C4-2B (cell line): ENCODE measurements around the gene ABCD4.

ENCODE experiments used
- ZFX ChIP-seq: fragments of 450-650 bp; IDR thresholded peaks from 2 replicates; pipeline ENCODE4 v1.6.1; 2017
- TF ChIP-seq, protein P1 (sequence below): fragments of 450-650 bp; conservative IDR thresholded peaks from 2 replicates; pipeline ENCODE4 v1.5.1; 2017; ENCODE audit warnings: mild to moderate bottlenecking

DNA sequence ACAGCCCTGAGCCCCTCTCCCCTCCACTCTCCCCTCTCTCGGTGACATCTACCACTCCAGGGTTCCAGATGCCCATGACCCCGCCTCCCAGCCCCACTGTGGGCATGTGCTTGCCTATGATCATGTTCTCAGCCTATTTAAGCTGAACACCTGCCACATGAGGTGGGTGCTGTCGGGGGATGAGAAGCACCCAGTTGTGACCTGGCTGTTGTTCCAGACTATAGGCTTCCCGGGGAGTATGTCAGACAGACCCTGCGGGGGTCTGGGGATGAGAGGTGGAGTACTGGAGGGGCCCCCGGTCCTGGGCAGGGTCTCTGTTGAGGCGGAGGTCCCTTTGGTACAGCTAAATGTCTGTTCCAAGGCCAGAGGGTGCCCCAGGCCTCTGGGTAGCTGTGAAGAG is 57.4 kb downstream of the ABCD4 start:
- TF ChIP-seq, protein P1, sequence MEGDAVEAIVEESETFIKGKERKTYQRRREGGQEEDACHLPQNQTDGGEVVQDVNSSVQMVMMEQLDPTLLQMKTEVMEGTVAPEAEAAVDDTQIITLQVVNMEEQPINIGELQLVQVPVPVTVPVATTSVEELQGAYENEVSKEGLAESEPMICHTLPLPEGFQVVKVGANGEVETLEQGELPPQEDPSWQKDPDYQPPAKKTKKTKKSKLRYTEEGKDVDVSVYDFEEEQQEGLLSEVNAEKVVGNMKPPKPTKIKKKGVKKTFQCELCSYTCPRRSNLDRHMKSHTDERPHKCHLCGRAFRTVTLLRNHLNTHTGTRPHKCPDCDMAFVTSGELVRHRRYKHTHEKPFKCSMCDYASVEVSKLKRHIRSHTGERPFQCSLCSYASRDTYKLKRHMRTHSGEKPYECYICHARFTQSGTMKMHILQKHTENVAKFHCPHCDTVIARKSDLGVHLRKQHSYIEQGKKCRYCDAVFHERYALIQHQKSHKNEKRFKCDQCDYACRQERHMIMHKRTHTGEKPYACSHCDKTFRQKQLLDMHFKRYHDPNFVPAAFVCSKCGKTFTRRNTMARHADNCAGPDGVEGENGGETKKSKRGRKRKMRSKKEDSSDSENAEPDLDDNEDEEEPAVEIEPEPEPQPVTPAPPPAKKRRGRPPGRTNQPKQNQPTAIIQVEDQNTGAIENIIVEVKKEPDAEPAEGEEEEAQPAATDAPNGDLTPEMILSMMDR: no peak
- TF ChIP-seq ZFX: no peak
